ENCODE data around the gene NCKAP5.

Gene NCKAP5

GRCh38 chr2:133314795-133315194 is 253.5 kb downstream of the NCKAP5 start:
- no peak overlapping the region for H3K14ac ChIP-seq (ENCODE audit: low read length in 2 of 2)
- no peak overlapping the region for H3K4me3 ChIP-seq (ENCODE audit: insufficient read depth in 1 of 2, low read depth in 1 of 2, low read length in 2 of 2)
- H3K9me3 ChIP-seq (ENCODE audit: control insufficient read depth, low read length): no peaks in the 10 kb centered on the region
- no peak overlapping the region for H4K91ac ChIP-seq (ENCODE audit: low read length)
- no peak overlapping the region for H2AK5ac ChIP-seq (ENCODE audit: low read length, severe bottlenecking)
- no peaks in the 10 kb centered on the region for H3K27me3 ChIP-seq (ENCODE audit: control insufficient read depth in 1 of 2, insufficient read depth in 1 of 2, low read length in 2 of 2)
- no peak overlapping the region for H2BK5ac ChIP-seq (ENCODE audit: low read depth, low read length, poor library complexity, severe bottlenecking)
- H2AFZ ChIP-seq (ENCODE audit: low read depth, low read length): no peak overlapping the region
- H3K18ac ChIP-seq (ENCODE audit: low read depth in 1 of 2, low read length in 2 of 2): no peak overlapping the region
- H2BK12ac ChIP-seq (ENCODE audit: low read length in 2 of 2): no peak overlapping the region
- no peaks in the 10 kb centered on the region for H3K79me1 ChIP-seq (replicated peaks; ENCODE audit: low read length, poor library complexity, severe bottlenecking)
- no peak overlapping the region for H3K4me2 ChIP-seq (ENCODE audit: low read length, poor library complexity, severe bottlenecking)
- WGBS: 85% methylated on average over 4 of the region's 4 CpGs
- no peak overlapping the region for H4K8ac ChIP-seq (ENCODE audit: low read length)
- DNase-seq: no peak
- no peak overlapping the region for H3K4ac ChIP-seq (ENCODE audit: low read depth in 1 of 2, low read length in 2 of 2)
- H3K4me1 ChIP-seq (ENCODE audit: control insufficient read depth, insufficient read depth, low read depth, low read length): no peaks in the 10 kb centered on the region
- H3K36me3 ChIP-seq (ENCODE audit: control insufficient read depth in 1 of 2, insufficient read depth in 2 of 2, low read depth in 1 of 2, low read length in 2 of 2): no peaks in the 10 kb centered on the region
- H3K27ac ChIP-seq (ENCODE audit: low read length, poor library complexity, severe bottlenecking): no peak overlapping the region
- H2BK120ac ChIP-seq (ENCODE audit: low read depth, low read length): no peak overlapping the region
- H3K23ac ChIP-seq (ENCODE audit: low read length in 2 of 2): no peak overlapping the region
- H2BK15ac ChIP-seq (ENCODE audit: low read depth, poor library complexity, severe bottlenecking): no peak overlapping the region
- H3K9ac ChIP-seq (ENCODE audit: low read length): no peak overlapping the region

DNA sequence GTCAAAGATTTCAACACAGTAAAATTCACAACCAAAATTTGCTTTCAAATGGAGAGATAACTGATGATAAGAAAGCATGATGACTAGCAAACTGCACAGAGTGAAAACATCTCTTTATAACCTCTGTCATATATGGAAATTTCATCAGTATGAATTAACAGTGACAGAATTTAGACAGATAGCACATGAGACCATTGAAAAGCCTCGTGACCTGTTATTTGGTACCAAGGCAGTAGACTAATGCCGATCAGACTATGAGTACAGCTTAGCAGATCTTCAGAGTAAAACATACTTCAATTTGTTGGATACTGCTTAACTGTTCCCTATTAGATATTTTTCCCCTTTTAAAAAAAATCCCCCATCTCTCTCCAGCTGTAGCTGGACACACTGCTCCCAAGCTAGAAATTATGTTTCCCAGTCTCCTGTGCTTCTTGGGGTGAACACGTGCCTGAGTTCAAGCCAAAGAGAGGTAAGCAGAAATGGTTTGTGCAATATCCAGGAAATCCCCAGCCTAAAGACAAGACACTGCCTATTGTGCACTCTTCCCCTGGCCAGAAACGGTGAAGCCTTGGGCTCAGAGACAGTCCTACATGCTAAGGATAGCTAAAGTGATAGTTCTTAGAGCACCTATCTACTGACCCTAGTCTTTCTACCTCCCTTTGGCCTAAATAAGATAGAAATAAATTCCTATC is 256.1 kb downstream of the NCKAP5 start:
- no peak overlapping the region for H2BK15ac ChIP-seq (ENCODE audit: low read depth, poor library complexity, severe bottlenecking)
- H2AK5ac ChIP-seq (ENCODE audit: low read length, severe bottlenecking): no peak overlapping the region
- no peak overlapping the region for H3K4me2 ChIP-seq (ENCODE audit: low read length, poor library complexity, severe bottlenecking)
- no peak overlapping the region for H2BK5ac ChIP-seq (ENCODE audit: low read depth, low read length, poor library complexity, severe bottlenecking)
- no peak overlapping the region for H3K18ac ChIP-seq (ENCODE audit: low read depth in 1 of 2, low read length in 2 of 2)
- no peaks in the 10 kb centered on the region for H3K9me3 ChIP-seq (ENCODE audit: control insufficient read depth, low read length)
- H2AFZ ChIP-seq (ENCODE audit: low read depth, low read length): no peak overlapping the region
- H3K36me3 ChIP-seq (ENCODE audit: control insufficient read depth in 1 of 2, insufficient read depth in 2 of 2, low read depth in 1 of 2, low read length in 2 of 2): no peaks in the 10 kb centered on the region
- no peak overlapping the region for H2BK120ac ChIP-seq (ENCODE audit: low read depth, low read length)
- no peaks in the 10 kb centered on the region for H3K79me1 ChIP-seq (replicated peaks; ENCODE audit: low read length, poor library complexity, severe bottlenecking)
- H3K27me3 ChIP-seq (ENCODE audit: control insufficient read depth in 1 of 2, insufficient read depth in 1 of 2, low read length in 2 of 2): no peaks in the 10 kb centered on the region
- no peak overlapping the region for H3K14ac ChIP-seq (ENCODE audit: low read length in 2 of 2)
- no peak overlapping the region for H4K8ac ChIP-seq (ENCODE audit: low read length)
- no peak overlapping the region for H4K91ac ChIP-seq (ENCODE audit: low read length)
- WGBS: 73% methylated on average over 4 of the region's 4 CpGs
- H3K4me1 ChIP-seq (ENCODE audit: control insufficient read depth, insufficient read depth, low read depth, low read length): no peaks in the 10 kb centered on the region
- H3K27ac ChIP-seq (ENCODE audit: low read length, poor library complexity, severe bottlenecking): no peak overlapping the region
- H2BK12ac ChIP-seq (ENCODE audit: low read length in 2 of 2): no peak overlapping the region
- no peak overlapping the region for H3K4me3 ChIP-seq (ENCODE audit: insufficient read depth in 1 of 2, low read depth in 1 of 2, low read length in 2 of 2)
- H3K23ac ChIP-seq (ENCODE audit: low read length in 2 of 2): no peak overlapping the region
- no peak overlapping the region for H3K9ac ChIP-seq (ENCODE audit: low read length)
- no peak overlapping the region for H3K4ac ChIP-seq (ENCODE audit: low read depth in 1 of 2, low read length in 2 of 2)
- DNase-seq: no peak

GRCh38 chr2:133306236-133306635 is 262.0 kb downstream of the NCKAP5 start:
- Histone ChIP-seq H2BK5ac (ENCODE audit: low read depth, low read length, poor library complexity, severe bottlenecking) (no peak overlapping the region), H3K4me2 (ENCODE audit: low read length, poor library complexity, severe bottlenecking) (no peak overlapping the region), H4K91ac (ENCODE audit: low read length) (no peak overlapping the region), H2BK120ac (ENCODE audit: low read depth, low read length) (no peak overlapping the region), H4K8ac (ENCODE audit: low read length) (no peak overlapping the region), H3K27ac (ENCODE audit: low read length, poor library complexity, severe bottlenecking) (no peak overlapping the region), H3K9me3 (ENCODE audit: control insufficient read depth, low read length) (no peaks in the 10 kb centered on the region), H2AK5ac (ENCODE audit: low read length, severe bottlenecking) (no peak overlapping the region), H3K4ac (ENCODE audit: low read depth in 1 of 2, low read length in 2 of 2) (no peak overlapping the region), H3K14ac (ENCODE audit: low read length in 2 of 2) (no peak overlapping the region), H3K27me3 (ENCODE audit: control insufficient read depth in 1 of 2, insufficient read depth in 1 of 2, low read length in 2 of 2) (no peaks in the 10 kb centered on the region), H3K18ac (ENCODE audit: low read depth in 1 of 2, low read length in 2 of 2) (no peak overlapping the region), H2BK12ac (ENCODE audit: low read length in 2 of 2) (no peak overlapping the region), H3K4me1 (ENCODE audit: control insufficient read depth, insufficient read depth, low read depth, low read length) (no peaks in the 10 kb centered on the region), H3K23ac (ENCODE audit: low read length in 2 of 2) (no peak overlapping the region), H3K79me1 (replicated peaks; ENCODE audit: low read length, poor library complexity, severe bottlenecking) (no peaks in the 10 kb centered on the region), H2AFZ (ENCODE audit: low read depth, low read length) (no peak overlapping the region), H3K9ac (ENCODE audit: low read length) (no peak overlapping the region), H3K4me3 (ENCODE audit: insufficient read depth in 1 of 2, low read depth in 1 of 2, low read length in 2 of 2) (no peak overlapping the region), H2BK15ac (ENCODE audit: low read depth, poor library complexity, severe bottlenecking) (no peak overlapping the region), H3K36me3 (ENCODE audit: control insufficient read depth in 1 of 2, insufficient read depth in 2 of 2, low read depth in 1 of 2, low read length in 2 of 2) (no peaks in the 10 kb centered on the region)
- WGBS: 73% methylated on average over 2 of the region's 2 CpGs
- DNase-seq: no peak

DNA sequence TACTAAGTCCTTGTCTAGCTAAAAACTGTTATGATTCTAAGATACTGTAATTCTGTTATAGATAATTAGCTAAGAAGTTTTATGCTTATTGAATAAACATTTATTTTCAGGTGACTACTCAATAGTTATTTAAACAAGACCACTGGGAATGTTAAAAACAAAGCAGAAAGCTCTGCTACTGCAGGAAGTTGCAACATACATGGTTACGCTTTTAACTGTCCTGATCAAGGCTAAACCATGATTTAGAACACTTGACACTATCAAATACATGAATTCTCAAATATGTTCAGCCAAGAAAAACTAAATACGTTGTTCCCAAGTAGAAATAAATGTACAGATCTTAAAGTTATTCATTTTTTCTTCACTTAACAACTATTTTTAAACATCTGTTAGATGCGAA is 263.9 kb downstream of the NCKAP5 start:
- Histone ChIP-seq H3K4me2 (ENCODE audit: low read length, poor library complexity, severe bottlenecking) (no peak overlapping the region), H3K79me1 (replicated peaks; ENCODE audit: low read length, poor library complexity, severe bottlenecking) (no peaks in the 10 kb centered on the region), H3K36me3 (ENCODE audit: control insufficient read depth in 1 of 2, insufficient read depth in 2 of 2, low read depth in 1 of 2, low read length in 2 of 2) (no peaks in the 10 kb centered on the region), H3K23ac (ENCODE audit: low read length in 2 of 2) (no peak overlapping the region), H2BK5ac (ENCODE audit: low read depth, low read length, poor library complexity, severe bottlenecking) (no peak overlapping the region), H3K14ac (ENCODE audit: low read length in 2 of 2) (no peak overlapping the region), H4K8ac (ENCODE audit: low read length) (no peak overlapping the region), H2BK120ac (ENCODE audit: low read depth, low read length) (no peak overlapping the region), H3K9ac (ENCODE audit: low read length) (no peak overlapping the region), H3K27me3 (ENCODE audit: control insufficient read depth in 1 of 2, insufficient read depth in 1 of 2, low read length in 2 of 2) (no peaks in the 10 kb centered on the region), H2AK5ac (ENCODE audit: low read length, severe bottlenecking) (no peak overlapping the region), H3K4ac (ENCODE audit: low read depth in 1 of 2, low read length in 2 of 2) (no peak overlapping the region), H2AFZ (ENCODE audit: low read depth, low read length) (no peak overlapping the region), H3K9me3 (ENCODE audit: control insufficient read depth, low read length) (no peaks in the 10 kb centered on the region), H4K91ac (ENCODE audit: low read length) (no peak overlapping the region), H2BK15ac (ENCODE audit: low read depth, poor library complexity, severe bottlenecking) (no peak overlapping the region), H3K18ac (ENCODE audit: low read depth in 1 of 2, low read length in 2 of 2) (no peak overlapping the region), H2BK12ac (ENCODE audit: low read length in 2 of 2) (no peak overlapping the region), H3K4me3 (ENCODE audit: insufficient read depth in 1 of 2, low read depth in 1 of 2, low read length in 2 of 2) (no peak overlapping the region), H3K27ac (ENCODE audit: low read length, poor library complexity, severe bottlenecking) (no peak overlapping the region), H3K4me1 (ENCODE audit: control insufficient read depth, insufficient read depth, low read depth, low read length) (no peaks in the 10 kb centered on the region)
- 50% methylated on average over 3 of the region's 3 CpGs for WGBS
- DNase-seq: no peak
